Activated naive CD8-positive, alpha-beta T cell treated with anti-CD3 and anti-CD28 coated beads for 36 hours (primary cell): Measurements from ENCODE around the gene NHS. TPM values are rescaled to one million over a fixed set of nuclear protein-coding genes. Genes with fewer than 3 reads are reported as not detected.

Experiments
- DNase-seq: peaks from one replicate; pipeline ENCODE4 v3.0.0; 2021
- H3K27ac Mint-ChIP-seq: one replicate; pipeline ENCODE4 v1.8.0; 2022; ENCODE audit warnings: mild to moderate bottlenecking, moderate library complexity, mixed read lengths
- H3K27me3 Mint-ChIP-seq: one replicate; pipeline ENCODE4 v1.8.0; 2022; ENCODE audit warnings: mild to moderate bottlenecking, mixed read lengths
- H3K36me3 Mint-ChIP-seq: one replicate; pipeline ENCODE4 v1.8.0; 2021; ENCODE audit warnings: mild to moderate bottlenecking, mixed read lengths
- H3K4me1 Mint-ChIP-seq: one replicate; pipeline ENCODE4 v1.8.0; 2021; ENCODE audit warnings: mixed read lengths
- H3K4me3 Mint-ChIP-seq: one replicate; pipeline ENCODE4 v1.8.0; 2022; ENCODE audit warnings: mild to moderate bottlenecking, moderate library complexity, mixed read lengths
- H3K9me3 Mint-ChIP-seq: one replicate; pipeline ENCODE4 v1.8.0; 2022; ENCODE audit warnings: mixed read lengths
- total RNA-seq, 2 experiments: library from RNA; stranded (reverse); gene quantifications; one replicate each; pipeline ENCODE4 v1.2.3, GENCODE V29; 2021

Gene NHS
- total RNA-seq, 2 experiments from 2014 or later, result 25.6 to 25.8 TPM

- H3K4me1 Mint-ChIP-seq, result peaks cover 14% of the 10 kb centered on the region
Measured at GRCh38 chrX:17525266-17525665, 150.3 kb downstream of the NHS start.

DNA sequence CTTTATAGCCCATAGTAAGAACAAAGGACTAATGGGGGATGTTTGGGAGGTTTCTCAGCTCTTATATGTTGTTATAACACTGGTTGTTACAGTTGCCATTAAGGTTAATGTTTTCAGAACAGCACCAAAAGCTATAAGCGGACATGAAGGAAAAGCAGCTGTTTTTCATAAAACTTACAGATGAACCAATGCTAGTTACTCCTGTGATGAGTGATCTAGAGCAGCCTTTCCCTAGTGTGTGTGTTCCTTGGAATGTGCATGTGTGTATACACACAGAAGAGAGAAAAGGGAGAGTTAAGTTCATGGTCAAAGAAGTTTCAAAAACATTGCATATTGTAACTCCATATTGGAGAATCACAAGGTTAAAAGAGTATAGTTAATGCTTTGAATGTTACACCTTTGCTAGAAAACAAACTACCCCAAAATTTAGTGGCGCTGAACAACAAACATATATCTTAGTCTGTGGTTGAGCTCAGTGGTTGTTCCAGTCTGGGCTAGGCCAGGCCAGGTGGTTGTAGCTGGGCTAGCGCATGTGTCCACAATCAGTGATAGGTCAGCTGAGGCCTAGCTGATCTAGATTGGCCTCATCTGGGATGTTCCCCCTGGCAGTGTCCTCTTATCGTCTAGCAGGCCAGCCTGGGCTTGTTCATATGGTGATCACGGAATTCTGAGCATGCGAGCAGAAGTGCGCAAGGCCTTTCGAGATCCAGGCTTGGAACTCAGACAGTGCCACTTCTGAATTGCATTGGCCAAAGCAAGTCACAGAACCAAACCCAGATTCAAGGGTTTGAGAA is 151.0 kb downstream of the NHS start:
- peaks cover 14% of the 10 kb centered on the region for H3K4me1 Mint-ChIP-seq
- no peaks in the 10 kb centered on the region for H3K9me3 Mint-ChIP-seq
- H3K27ac Mint-ChIP-seq, result no peak overlapping the region

More at GRCh38 chrX:17525266-17525665, 150.3 kb downstream of the NHS start:
- Mint-ChIP-seq H3K27me3 (no peaks in the 10 kb centered on the region), H3K27ac (no peak overlapping the region), H3K4me3 (no peak overlapping the region), H3K9me3 (no peaks in the 10 kb centered on the region), H3K36me3 (no peaks in the 10 kb centered on the region)
- DNase-seq, result no peak

DNA sequence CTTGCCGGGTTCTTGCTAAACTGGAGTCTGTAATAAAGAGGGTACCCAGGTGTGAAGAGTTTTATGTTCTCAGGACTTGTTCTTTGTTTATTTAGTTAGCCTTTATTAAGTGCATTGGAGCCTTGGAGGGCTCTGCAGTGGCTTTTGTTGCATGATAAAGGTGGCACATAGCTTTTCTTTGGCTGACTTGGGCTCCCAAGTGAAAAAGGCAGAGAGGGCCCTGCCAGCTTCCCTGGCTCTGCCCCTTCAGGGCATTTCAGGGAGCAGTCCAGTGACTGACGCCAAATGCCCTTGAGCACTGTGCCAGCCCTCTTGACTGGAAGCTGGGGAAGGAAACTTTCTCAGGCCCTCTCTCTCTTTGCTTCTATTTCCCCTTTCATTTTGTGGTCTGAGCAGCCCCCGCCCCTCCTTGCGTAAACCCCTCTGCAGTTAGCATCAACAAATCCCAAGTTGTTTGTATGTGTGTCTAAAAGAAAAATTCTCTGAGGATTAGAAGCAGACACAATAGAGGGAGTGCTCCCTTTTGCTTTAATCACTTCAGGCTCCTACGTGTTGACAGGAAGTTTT is 152.2 kb downstream of the NHS start:
- no peaks in the 10 kb centered on the region for H3K27me3 Mint-ChIP-seq
- no peaks in the 10 kb centered on the region for H3K9me3 Mint-ChIP-seq
- peaks cover 14% of the 10 kb centered on the region for H3K4me1 Mint-ChIP-seq
- DNase-seq, result no peak
- H3K36me3 Mint-ChIP-seq, result no peaks in the 10 kb centered on the region
- no peak overlapping the region for H3K27ac Mint-ChIP-seq
- no peak overlapping the region for H3K4me3 Mint-ChIP-seq

More for the DNA sequence above, 151.0 kb downstream of the NHS start:
- DNase-seq, result no peak
- no peaks in the 10 kb centered on the region for H3K27me3 Mint-ChIP-seq
- no peak overlapping the region for H3K4me3 Mint-ChIP-seq
- H3K36me3 Mint-ChIP-seq, result no peaks in the 10 kb centered on the region

DNA sequence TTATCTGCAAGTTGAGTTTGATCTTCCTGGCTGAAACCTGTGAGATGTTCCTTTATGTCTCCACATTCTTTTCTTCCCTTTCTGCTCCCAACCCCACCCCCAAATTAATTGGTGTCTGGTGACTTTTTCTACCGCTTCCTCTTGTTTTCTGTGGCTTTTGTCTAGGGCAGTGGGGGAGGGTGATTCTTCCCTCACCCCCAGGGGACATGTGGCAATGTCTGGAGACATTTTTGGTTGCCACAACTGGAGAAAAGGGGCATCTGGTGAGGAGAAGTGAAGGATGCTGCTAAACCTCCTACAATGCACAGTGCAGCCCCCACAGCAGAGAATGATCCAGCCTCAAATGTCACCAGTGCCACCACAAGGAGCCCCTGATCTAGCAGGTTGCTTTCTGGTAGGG is 152.9 kb downstream of the NHS start:
- H3K9me3 Mint-ChIP-seq, result no peaks in the 10 kb centered on the region
- DNase-seq, result no peak
- H3K4me1 Mint-ChIP-seq, result peaks cover 14% of the 10 kb centered on the region
- peak overlapping the region; percentile 10 for H3K27ac Mint-ChIP-seq
- no peaks in the 10 kb centered on the region for H3K27me3 Mint-ChIP-seq
- no peak overlapping the region for H3K4me3 Mint-ChIP-seq
- no peaks in the 10 kb centered on the region for H3K36me3 Mint-ChIP-seq

GRCh38 chrX:17529151-17529745 is 154.2 kb downstream of the NHS start:
- Mint-ChIP-seq H3K9me3 (no peaks in the 10 kb centered on the region), H3K27me3 (no peaks in the 10 kb centered on the region), H3K4me1 (peaks cover 17% of the 10 kb centered on the region), H3K36me3 (no peaks in the 10 kb centered on the region), H3K27ac (peak overlapping the region; percentile 65), H3K4me3 (no peak overlapping the region)
- DNase-seq, result no peak

- Mint-ChIP-seq H3K27ac (no peak overlapping the region), H3K4me1 (peaks cover 30% of the 10 kb centered on the region), H3K36me3 (no peaks in the 10 kb centered on the region), H3K9me3 (no peaks in the 10 kb centered on the region), H3K27me3 (no peaks in the 10 kb centered on the region), H3K4me3 (no peak overlapping the region)
- DNase-seq, result no peak
Measured at GRCh38 chrX:17531500-17531899, 156.5 kb downstream of the NHS start.

GRCh38 chrX:17535229-17535628 is 160.2 kb downstream of the NHS start:
- no peak overlapping the region for H3K4me3 Mint-ChIP-seq
- peak overlapping the region; percentile 95 for H3K27ac Mint-ChIP-seq
- no peaks in the 10 kb centered on the region for H3K27me3 Mint-ChIP-seq
- peak; percentile 21 for DNase-seq
- H3K9me3 Mint-ChIP-seq, result peaks cover 2% of the 10 kb centered on the region
- peaks cover 35% of the 10 kb centered on the region for H3K4me1 Mint-ChIP-seq
- peaks cover 11% of the 10 kb centered on the region for H3K36me3 Mint-ChIP-seq

- H3K4me3 Mint-ChIP-seq, result no peak overlapping the region
- H3K27me3 Mint-ChIP-seq, result no peaks in the 10 kb centered on the region
- DNase-seq, result no peak
- H3K36me3 Mint-ChIP-seq, result peaks cover 12% of the 10 kb centered on the region
- peaks cover 3% of the 10 kb centered on the region for H3K9me3 Mint-ChIP-seq
- peaks cover 35% of the 10 kb centered on the region for H3K4me1 Mint-ChIP-seq
- H3K27ac Mint-ChIP-seq, result peak overlapping the region; percentile 95
Measured at GRCh38 chrX:17537723-17538243, 162.8 kb downstream of the NHS start.

- Mint-ChIP-seq H3K4me1 (peaks cover 15% of the 10 kb centered on the region), H3K9me3 (peaks cover 3% of the 10 kb centered on the region), H3K4me3 (no peak overlapping the region), H3K27ac (no peak overlapping the region), H3K27me3 (no peaks in the 10 kb centered on the region), H3K36me3 (peaks cover 12% of the 10 kb centered on the region)
- DNase-seq, result no peak
Measured at GRCh38 chrX:17542123-17542522, 167.1 kb downstream of the NHS start.

GRCh38 chrX:17544821-17545220 is 169.8 kb downstream of the NHS start:
- no peak overlapping the region for H3K4me3 Mint-ChIP-seq
- no peak for DNase-seq
- H3K27me3 Mint-ChIP-seq, result no peaks in the 10 kb centered on the region
- peaks cover 3% of the 10 kb centered on the region for H3K9me3 Mint-ChIP-seq
- H3K36me3 Mint-ChIP-seq, result peaks cover 6% of the 10 kb centered on the region
- peaks cover 26% of the 10 kb centered on the region for H3K4me1 Mint-ChIP-seq
- H3K27ac Mint-ChIP-seq, result no peak overlapping the region

- Mint-ChIP-seq H3K27ac (no peak overlapping the region), H3K9me3 (no peaks in the 10 kb centered on the region), H3K27me3 (no peaks in the 10 kb centered on the region), H3K4me1 (peaks cover 32% of the 10 kb centered on the region), H3K4me3 (no peak overlapping the region), H3K36me3 (peaks cover 6% of the 10 kb centered on the region)
- no peak for DNase-seq
Measured at GRCh38 chrX:17546356-17546755, 171.4 kb downstream of the NHS start.

- H3K9me3 Mint-ChIP-seq, result no peaks in the 10 kb centered on the region
- no peak for DNase-seq
Measured at GRCh38 chrX:17547658-17548057, 172.7 kb downstream of the NHS start.

DNA sequence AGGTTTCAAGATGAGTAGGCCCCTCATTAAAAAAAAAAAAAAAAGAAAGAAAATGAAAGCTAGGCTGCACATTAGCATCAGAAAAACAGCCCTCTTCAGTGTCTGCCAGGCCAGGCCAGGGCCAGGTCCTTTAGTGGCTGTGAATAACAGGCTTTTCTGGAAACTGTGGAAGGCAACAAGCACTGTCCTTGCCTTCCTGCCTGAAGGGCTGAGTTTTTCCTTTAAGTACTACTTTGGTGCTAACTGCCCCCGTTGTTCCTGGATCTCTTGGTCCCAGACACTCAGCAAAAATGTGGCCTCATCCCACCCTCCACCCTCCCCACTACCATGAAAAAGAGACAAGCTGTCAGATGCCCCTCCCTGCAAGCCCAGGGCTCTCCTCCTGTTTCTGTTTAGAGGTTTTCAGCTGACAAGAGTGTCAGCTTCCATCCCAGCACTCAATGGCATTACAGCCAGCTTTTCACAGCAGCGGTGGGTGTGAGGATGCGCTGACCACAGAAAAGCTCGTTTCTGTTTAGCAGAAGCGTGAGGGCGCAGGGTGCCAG is 174.2 kb downstream of the NHS start:
- no peaks in the 10 kb centered on the region for H3K9me3 Mint-ChIP-seq
- H3K4me1 Mint-ChIP-seq, result peaks cover 42% of the 10 kb centered on the region
- DNase-seq, result no peak
- peak overlapping the region; percentile 67 for H3K4me3 Mint-ChIP-seq
- H3K36me3 Mint-ChIP-seq, result peaks cover 11% of the 10 kb centered on the region
- no peaks in the 10 kb centered on the region for H3K27me3 Mint-ChIP-seq
- peak overlapping the region; percentile 89 for H3K27ac Mint-ChIP-seq

More at GRCh38 chrX:17547658-17548057, 172.7 kb downstream of the NHS start:
- H3K27me3 Mint-ChIP-seq, result no peaks in the 10 kb centered on the region
- no peak overlapping the region for H3K4me3 Mint-ChIP-seq
- H3K36me3 Mint-ChIP-seq, result peaks cover 11% of the 10 kb centered on the region
- H3K4me1 Mint-ChIP-seq, result peaks cover 34% of the 10 kb centered on the region
- no peak overlapping the region for H3K27ac Mint-ChIP-seq

GRCh38 chrX:17550011-17550410 is 175.0 kb downstream of the NHS start:
- Mint-ChIP-seq H3K27me3 (no peaks in the 10 kb centered on the region), H3K9me3 (no peaks in the 10 kb centered on the region), H3K27ac (peak overlapping the region; percentile 89), H3K36me3 (peaks cover 11% of the 10 kb centered on the region), H3K4me3 (no peak overlapping the region), H3K4me1 (peaks cover 42% of the 10 kb centered on the region)
- DNase-seq, result no peak

- Mint-ChIP-seq H3K27ac (no peak overlapping the region), H3K27me3 (no peaks in the 10 kb centered on the region), H3K9me3 (no peaks in the 10 kb centered on the region), H3K4me3 (no peak overlapping the region), H3K4me1 (peaks cover 42% of the 10 kb centered on the region), H3K36me3 (peaks cover 11% of the 10 kb centered on the region)
- DNase-seq, result no peak
Measured at GRCh38 chrX:17552044-17552650, 177.1 kb downstream of the NHS start.
